Thoracic aorta (tissue), 2 donors: ENCODE data around the gene MPHOSPH8. TPM values are rescaled to one million over a fixed set of nuclear protein-coding genes. Genes with fewer than 3 reads are reported as not detected.
"Not testable (repeated sequence)": the region's sequence is repeated elsewhere in the genome, so short reads cannot be mapped to it uniquely, and the experiment has no call there.

Experiments
- ATAC-seq: fragments of 150-250 bp; one replicate; pipeline ENCODE4 v1.8.0; 2017; ENCODE audit warnings: low read depth; ENCODE audit not compliant: insufficient number of reproducible peaks, low FRiP score
- DNase-seq: peaks from one replicate; pipeline ENCODE4 v3.0.0-alpha.2; 2020; ENCODE audit warnings: low spot score
- H3K27ac ChIP-seq, 2 donors: fragments of 200-600 bp; sonication (generic); 1 replicate in 1 of 2; 2 replicates in 1 of 2; pipeline ENCODE4 v1.5.1; 2016; ENCODE audit warnings: mild to moderate bottlenecking in 2 of 2, moderate library complexity in 2 of 2
- H3K27me3 ChIP-seq: fragments of 200-600 bp; sonication (generic); replicated peaks from 2 replicates; pipeline ENCODE4 v1.6.0; 2016; ENCODE audit warnings: mild to moderate bottlenecking; ENCODE audit not compliant: insufficient read depth
- H3K36me3 ChIP-seq: fragments of 200-600 bp; sonication (generic); one replicate; pipeline ENCODE4 v1.5.1; 2016
- H3K4me1 ChIP-seq, 2 donors: fragments of 200-600 bp; sonication (generic); 1 replicate in 1 of 2; 2 replicates in 1 of 2; pipeline versions ENCODE4 v1.5.1 to v1.6.0; 2016; ENCODE audit warnings: low read depth in 2 of 2, mild to moderate bottlenecking in 1 of 2; ENCODE audit not compliant: control insufficient read depth in 1 of 2
- H3K4me3 ChIP-seq: fragments of 200-600 bp; sonication (generic); 2 replicates; pipeline ENCODE4 v1.5.1; 2016; ENCODE audit warnings: mild to moderate bottlenecking
- H3K9me3 ChIP-seq: fragments of 200-600 bp; sonication (generic); 2 replicates; pipeline ENCODE4 v1.5.1; 2016
- CTCF ChIP-seq: fragments of 200-600 bp; sonication (generic); IDR thresholded peaks from one replicate; pipeline ENCODE4 v1.5.1; 2019; ENCODE audit warnings: antibody characterized with exemption
- total RNA-seq, 2 donors: library from RNA; depleted of rRNA; stranded (reverse); fragments of >200 nt; gene quantifications; one replicate each; pipeline versions ENCODE4 v1.1.0 to v1.2.3, GENCODE V29; 2016

MPHOSPH8 gene
- total RNA-seq, 2 donors from 2014 or later = 24.8 to 56.3 TPM

- peaks cover 16 to 33% of the 10 kb centered on the region in 2 donors for H3K4me1 ChIP-seq
- TF ChIP-seq CTCF = no peak
- no peaks in the 10 kb centered on the region for H3K27me3 ChIP-seq
- no peak for DNase-seq
- H3K4me3 ChIP-seq = peak overlapping the region; percentile 96
- H3K27ac ChIP-seq = peak overlapping the region; percentile 90 to 92
- H3K36me3 ChIP-seq = no peaks in the 10 kb centered on the region
- peak; percentile 10 for ATAC-seq
- H3K9me3 ChIP-seq = no peaks in the 10 kb centered on the region
Observed at GRCh38 chr13:19634256-19634740, 839 bp downstream of the MPHOSPH8 start.

- H3K4me1 ChIP-seq = peaks cover 16 to 33% of the 10 kb centered on the region in 2 donors
- ATAC-seq, H3K36me3 ChIP-seq, DNase-seq, H3K9me3 ChIP-seq, H3K27ac ChIP-seq, H3K27me3 ChIP-seq, H3K4me3 ChIP-seq: not testable (repeated sequence)
Observed at GRCh38 chr13:19635926-19636325, 2.5 kb downstream of the MPHOSPH8 start.

- DNase-seq = no peak
- H3K36me3 ChIP-seq = peaks cover 10% of the 10 kb centered on the region
- no peak overlapping the region for H3K27ac ChIP-seq
- no peak overlapping the region for H3K4me3 ChIP-seq
- peaks cover 0 to 4% of the 10 kb centered on the region in 2 donors for H3K4me1 ChIP-seq
- no peak for ATAC-seq
- no peak for TF ChIP-seq CTCF
- no peaks in the 10 kb centered on the region for H3K9me3 ChIP-seq
- no peaks in the 10 kb centered on the region for H3K27me3 ChIP-seq
Observed at GRCh38 chr13:19643652-19644051, 10.2 kb downstream of the MPHOSPH8 start.

GRCh38 chr13:19645000-19645399 lies 11.5 kb downstream of the MPHOSPH8 start:
- ATAC-seq = no peak
- no peak overlapping the region for H3K4me3 ChIP-seq
- TF ChIP-seq CTCF = no peak
- no peaks in the 10 kb centered on the region for H3K9me3 ChIP-seq
- peaks cover 12% of the 10 kb centered on the region for H3K36me3 ChIP-seq
- no peak overlapping the region for H3K27ac ChIP-seq
- DNase-seq = no peak
- no peaks in the 10 kb centered on the region for H3K4me1 ChIP-seq
- no peaks in the 10 kb centered on the region for H3K27me3 ChIP-seq

- TF ChIP-seq CTCF = no peak
- H3K27ac ChIP-seq = no peak overlapping the region
- no peak for DNase-seq
- H3K27me3 ChIP-seq = no peaks in the 10 kb centered on the region
- no peaks in the 10 kb centered on the region for H3K9me3 ChIP-seq
- no peaks in the 10 kb centered on the region for H3K4me1 ChIP-seq
- H3K36me3 ChIP-seq = peaks cover 20% of the 10 kb centered on the region
- ATAC-seq = no peak
- H3K4me3 ChIP-seq = no peak overlapping the region
Observed at GRCh38 chr13:19646063-19646462, 12.6 kb downstream of the MPHOSPH8 start.

GRCh38 chr13:19650742-19651141 lies 17.3 kb downstream of the MPHOSPH8 start:
- H3K4me1 ChIP-seq = no peaks in the 10 kb centered on the region
- H3K27ac ChIP-seq = no peak overlapping the region
- ATAC-seq (no peak), DNase-seq (no peak)
- H3K9me3 ChIP-seq = no peaks in the 10 kb centered on the region
- no peaks in the 10 kb centered on the region for H3K27me3 ChIP-seq
- H3K36me3 ChIP-seq = peaks cover 32% of the 10 kb centered on the region
- no peak for TF ChIP-seq CTCF
- no peak overlapping the region for H3K4me3 ChIP-seq
